ENCODE measurements around the gene TNRC6B. TPM values are rescaled to one million over a fixed set of nuclear protein-coding genes. Genes with fewer than 3 reads are reported as not detected.

The TNRC6B gene
- total RNA-seq, 1 donor from 2014 or later, result 26.7 TPM

DNA sequence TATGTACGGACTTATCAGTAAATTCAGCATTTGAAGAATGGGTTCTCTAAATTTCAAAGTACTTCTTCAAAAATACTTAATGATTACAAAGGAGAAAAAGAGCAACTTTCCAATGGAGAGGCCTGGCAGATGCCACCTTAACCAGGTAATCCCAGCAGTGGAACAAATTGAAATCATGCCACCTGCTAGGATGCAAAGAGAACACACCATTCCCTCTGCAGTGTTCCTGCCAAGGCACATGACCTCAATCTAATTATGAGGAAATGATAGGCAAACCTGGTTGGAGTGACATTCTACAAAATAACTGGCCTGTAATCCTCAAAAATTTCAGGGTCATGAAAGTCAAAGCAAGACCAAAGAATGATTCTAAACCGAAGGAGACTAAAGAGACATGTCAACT, 21.5 kb downstream of the TNRC6B start:
- DNase-seq (ENCODE audit: low read depth), result no peak
- no peak overlapping the region for H3K4me3 ChIP-seq (ENCODE audit: low read depth, low read length)

DNA sequence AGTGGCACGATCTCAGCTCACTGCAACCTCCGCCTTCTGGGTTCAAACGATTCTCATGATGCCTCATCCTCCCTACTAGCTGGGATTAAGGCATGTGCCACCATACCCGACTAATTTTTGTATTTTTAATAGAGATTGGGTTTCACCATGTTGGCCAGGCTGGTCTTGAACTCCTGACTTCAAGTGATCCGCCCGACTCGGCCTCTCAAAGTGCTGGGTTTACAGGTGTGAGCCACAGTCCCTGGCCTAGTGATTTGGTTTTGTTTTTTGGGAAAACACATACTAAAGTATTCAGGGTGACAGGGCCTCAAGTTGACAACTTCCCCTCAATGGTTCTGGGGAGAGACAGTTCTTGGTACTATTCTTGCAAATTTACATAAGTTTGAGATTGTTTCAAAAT, 22.1 kb downstream of the TNRC6B start:
- no peak for DNase-seq (ENCODE audit: low read depth)
- Histone ChIP-seq H3K36me3 (ENCODE audit: control insufficient read depth, insufficient read depth, low read length) (no peaks in the 10 kb centered on the region), H3K4me3 (ENCODE audit: low read depth, low read length) (no peak overlapping the region), H3K27me3 (ENCODE audit: control insufficient read depth, insufficient read depth, low read length) (no peaks in the 10 kb centered on the region)
- TF ChIP-seq, protein P1, sequence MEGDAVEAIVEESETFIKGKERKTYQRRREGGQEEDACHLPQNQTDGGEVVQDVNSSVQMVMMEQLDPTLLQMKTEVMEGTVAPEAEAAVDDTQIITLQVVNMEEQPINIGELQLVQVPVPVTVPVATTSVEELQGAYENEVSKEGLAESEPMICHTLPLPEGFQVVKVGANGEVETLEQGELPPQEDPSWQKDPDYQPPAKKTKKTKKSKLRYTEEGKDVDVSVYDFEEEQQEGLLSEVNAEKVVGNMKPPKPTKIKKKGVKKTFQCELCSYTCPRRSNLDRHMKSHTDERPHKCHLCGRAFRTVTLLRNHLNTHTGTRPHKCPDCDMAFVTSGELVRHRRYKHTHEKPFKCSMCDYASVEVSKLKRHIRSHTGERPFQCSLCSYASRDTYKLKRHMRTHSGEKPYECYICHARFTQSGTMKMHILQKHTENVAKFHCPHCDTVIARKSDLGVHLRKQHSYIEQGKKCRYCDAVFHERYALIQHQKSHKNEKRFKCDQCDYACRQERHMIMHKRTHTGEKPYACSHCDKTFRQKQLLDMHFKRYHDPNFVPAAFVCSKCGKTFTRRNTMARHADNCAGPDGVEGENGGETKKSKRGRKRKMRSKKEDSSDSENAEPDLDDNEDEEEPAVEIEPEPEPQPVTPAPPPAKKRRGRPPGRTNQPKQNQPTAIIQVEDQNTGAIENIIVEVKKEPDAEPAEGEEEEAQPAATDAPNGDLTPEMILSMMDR (IDR thresholded peaks at IDR 0.05; ENCODE audit: insufficient read depth, low read length, poor library complexity, severe bottlenecking), result no peak

More for the DNA sequence above, 21.5 kb downstream of the TNRC6B start:
- TF ChIP-seq, protein P1 (IDR thresholded peaks at IDR 0.05; ENCODE audit: insufficient read depth, low read length, poor library complexity, severe bottlenecking), result no peak
- H3K36me3 ChIP-seq (ENCODE audit: control insufficient read depth, insufficient read depth, low read length), result no peaks in the 10 kb centered on the region
- no peaks in the 10 kb centered on the region for H3K27me3 ChIP-seq (ENCODE audit: control insufficient read depth, insufficient read depth, low read length)

DNA sequence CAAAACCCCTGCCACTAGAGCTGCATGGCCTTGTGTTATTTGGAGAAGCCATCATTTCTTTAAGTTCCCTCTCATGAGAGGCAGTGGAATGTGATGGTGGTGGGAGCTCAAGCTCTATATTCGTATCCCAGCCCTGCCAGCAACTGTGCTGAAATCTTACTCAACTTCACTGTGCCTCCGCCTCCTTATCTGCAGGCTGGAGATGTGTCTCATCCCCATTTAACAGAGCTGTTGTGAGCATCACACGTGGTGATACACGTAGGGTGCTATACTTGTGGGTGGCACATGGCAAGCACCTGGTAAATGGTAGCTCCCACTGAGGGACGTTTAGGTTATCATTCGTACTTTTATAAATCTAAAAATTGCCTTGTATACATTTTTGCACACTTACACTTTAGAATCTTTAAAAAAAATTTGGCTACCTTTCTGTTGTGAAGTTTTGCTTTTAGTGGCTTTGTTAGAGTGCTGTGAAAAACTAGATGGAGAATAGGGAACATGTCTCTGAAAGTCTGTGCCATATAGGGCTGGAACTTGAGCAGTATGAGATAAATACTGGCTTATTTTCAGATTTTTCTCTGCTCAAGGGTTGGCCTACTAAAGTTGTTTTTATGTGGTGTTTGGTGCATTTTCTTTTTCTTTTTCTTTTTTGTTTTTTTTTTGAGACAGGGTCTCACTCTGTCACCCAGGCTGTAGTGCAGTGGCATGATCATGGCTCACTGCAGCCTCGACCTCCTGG, 23.2 kb downstream of the TNRC6B start:
- no peak overlapping the region for H3K4me3 ChIP-seq (ENCODE audit: low read depth, low read length)
- H3K36me3 ChIP-seq (ENCODE audit: control insufficient read depth, insufficient read depth, low read length), result no peaks in the 10 kb centered on the region
- no peak for DNase-seq (ENCODE audit: low read depth)
- no peaks in the 10 kb centered on the region for H3K27me3 ChIP-seq (ENCODE audit: control insufficient read depth, insufficient read depth, low read length)
- TF ChIP-seq, protein P1 (IDR thresholded peaks at IDR 0.05; ENCODE audit: insufficient read depth, low read length, poor library complexity, severe bottlenecking), result no peak

DNA sequence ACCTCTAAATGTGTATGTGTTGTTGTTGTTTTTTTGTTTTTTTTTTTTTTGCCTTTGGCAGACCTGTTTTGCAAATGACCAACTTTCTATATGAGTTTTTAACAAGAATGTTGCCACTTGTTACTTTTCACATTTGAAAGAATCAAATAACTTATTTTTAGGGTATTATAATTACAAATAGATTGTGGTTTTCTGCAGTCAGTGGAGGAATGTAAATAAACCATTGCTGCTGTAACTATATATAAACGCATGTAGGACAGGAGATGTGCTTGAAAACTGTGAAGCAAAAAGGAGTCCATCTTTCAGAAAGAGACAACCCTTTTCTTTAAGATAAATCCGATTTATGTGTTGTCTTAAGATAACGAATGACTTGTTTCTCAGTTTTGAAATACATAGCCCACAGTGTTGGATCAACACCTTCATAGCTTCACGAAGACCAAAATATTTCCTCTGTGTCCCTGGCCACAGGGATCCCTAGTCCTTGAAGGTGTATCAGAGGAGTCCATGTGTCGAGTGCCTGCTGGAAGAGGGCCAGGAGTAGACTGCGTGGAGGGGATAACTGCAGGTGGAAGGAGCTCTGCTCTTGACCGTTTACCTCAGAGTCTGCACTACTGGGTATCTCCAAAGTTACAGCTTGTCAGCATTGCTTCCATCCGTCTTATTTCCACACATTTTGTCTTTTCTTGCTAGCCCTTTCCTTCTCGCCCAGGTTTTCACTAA, 24.7 kb downstream of the TNRC6B start:
- DNase-seq (ENCODE audit: low read depth), result no peak
- TF ChIP-seq, protein P1 (IDR thresholded peaks at IDR 0.05; ENCODE audit: insufficient read depth, low read length, poor library complexity, severe bottlenecking), result no peak
- no peaks in the 10 kb centered on the region for H3K36me3 ChIP-seq (ENCODE audit: control insufficient read depth, insufficient read depth, low read length)
- no peaks in the 10 kb centered on the region for H3K27me3 ChIP-seq (ENCODE audit: control insufficient read depth, insufficient read depth, low read length)
- no peak overlapping the region for H3K4me3 ChIP-seq (ENCODE audit: low read depth, low read length)

DNA sequence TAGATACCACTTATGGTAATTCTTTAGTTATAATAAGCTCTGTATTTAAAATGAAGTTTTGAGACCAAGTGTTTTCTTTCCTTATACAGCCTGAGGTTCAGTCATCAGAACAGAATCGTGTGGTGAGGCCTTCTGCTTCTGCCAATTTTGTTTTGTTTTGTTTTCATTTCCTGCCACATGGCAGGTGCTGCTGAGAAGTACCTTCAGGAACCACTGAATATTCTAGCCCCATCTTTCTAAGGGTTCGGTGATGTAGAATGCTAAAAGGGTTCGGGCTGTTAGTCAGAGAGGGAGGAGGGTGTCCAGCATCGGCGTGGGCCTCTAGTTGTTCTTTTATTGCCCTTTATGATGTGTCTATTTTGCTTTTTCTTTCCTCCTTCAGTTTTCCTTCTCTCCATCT, 25.8 kb downstream of the TNRC6B start:
- TF ChIP-seq, protein P1 (IDR thresholded peaks at IDR 0.05; ENCODE audit: insufficient read depth, low read length, poor library complexity, severe bottlenecking), result no peak
- Histone ChIP-seq H3K27me3 (ENCODE audit: control insufficient read depth, insufficient read depth, low read length) (no peaks in the 10 kb centered on the region), H3K4me3 (ENCODE audit: low read depth, low read length) (no peak overlapping the region), H3K36me3 (ENCODE audit: control insufficient read depth, insufficient read depth, low read length) (no peaks in the 10 kb centered on the region)
- DNase-seq (ENCODE audit: low read depth), result no peak
